IMR-90 (cell line): Measurements from ENCODE around the gene LHX8. TPM values are rescaled to one million over a fixed set of nuclear protein-coding genes. Genes with fewer than 3 reads are reported as not detected.

ENCODE experiments used
- ATAC-seq: fragments of 200-7000 bp; cut with Tn5 transposase; 2 replicates; pipeline ENCODE4 v1.9.1; 2020; ENCODE audit warnings: low read depth, mild to moderate bottlenecking, moderate library complexity
- BruUV-seq: library from RNA; stranded (reverse); fragments of 400-500 nt; replicated peaks from 2 replicates; lab custom pipeline; 2021; lab: Mats Ljungman, UMichigan
- CTCF ChIA-PET: fragments of 300-600 bp; formaldehyde crosslinking; extraction: SDS; loops from one replicate; lab custom pipeline; 2021; ENCODE audit warnings: antibody characterized with exemption; lab: Yijun Ruan, JAX
- POLR2A ChIA-PET: fragments of 300-600 bp; sonication (Branson Sonifier 250); formaldehyde crosslinking; loops from one replicate; lab custom pipeline; 2022; ENCODE audit warnings: antibody characterized with exemption; ENCODE audit not compliant: unreplicated experiment; lab: Charles Lee
- DNase-seq: peaks from one replicate; pipeline ENCODE4 v3.0.0; 2013
- H2AFZ ChIP-seq: replicated peaks from 2 replicates; pipeline ENCODE3; 2013; ENCODE audit warnings: low read length, mild to moderate bottlenecking; ENCODE audit not compliant: poor library complexity
- H2AK5ac ChIP-seq: 2 replicates; pipeline ENCODE4 v1.6.1; 2013; ENCODE audit warnings: low read depth, low read length, inconsistent platforms
- H2AK9ac ChIP-seq: replicated peaks from 2 replicates; pipeline ENCODE3; 2013; ENCODE audit warnings: mild to moderate bottlenecking, low read depth, low read length, moderate library complexity; ENCODE audit not compliant: poor library complexity
- H2BK120ac ChIP-seq: 2 replicates; pipeline ENCODE4 v1.6.1; 2013; ENCODE audit warnings: low read depth, low read length, inconsistent platforms
- H2BK15ac ChIP-seq: 3 replicates; pipeline ENCODE4 v1.6.1; 2013; ENCODE audit warnings: low read depth, low read length, inconsistent platforms
- H2BK20ac ChIP-seq: 2 replicates; pipeline ENCODE4 v1.6.1; 2013; ENCODE audit warnings: low read depth, mild to moderate bottlenecking, inconsistent platforms, low read length, moderate library complexity
- H2BK5ac ChIP-seq: 2 replicates; pipeline ENCODE4 v1.6.1; 2013; ENCODE audit warnings: mild to moderate bottlenecking, low read depth, low read length, inconsistent platforms; ENCODE audit not compliant: poor library complexity, severe bottlenecking
- H3K14ac ChIP-seq: replicated peaks from 2 replicates; pipeline ENCODE4 v1.6.1; 2013; ENCODE audit warnings: low read depth, low read length, inconsistent platforms
- H3K18ac ChIP-seq: 2 replicates; pipeline ENCODE4 v1.6.1; 2013; ENCODE audit warnings: low read depth, low read length, control low read depth
- H3K23ac ChIP-seq: 2 replicates; pipeline ENCODE4 v1.6.1; 2013; ENCODE audit warnings: low read depth, low read length, inconsistent platforms
- H3K27ac ChIP-seq: 2 replicates; pipeline ENCODE4 v1.5.1; 2013; ENCODE audit warnings: mild to moderate bottlenecking, control low read depth, low read length; ENCODE audit not compliant: insufficient read depth
- H3K27me3 ChIP-seq: 2 replicates; pipeline ENCODE4 v1.6.1; 2013; ENCODE audit warnings: low read length; ENCODE audit not compliant: control insufficient read depth, insufficient read depth
- H3K36me3 ChIP-seq: 2 replicates; pipeline ENCODE4 v1.6.1; 2013; ENCODE audit warnings: low read length, mixed read lengths; ENCODE audit not compliant: control insufficient read depth, insufficient read depth
- H3K4ac ChIP-seq: 2 replicates; pipeline ENCODE4 v1.6.1; 2013; ENCODE audit warnings: low read depth, low read length, inconsistent platforms
- H3K4me1 ChIP-seq: 2 replicates; pipeline ENCODE4 v1.6.1; 2013; ENCODE audit warnings: low read length, mixed read lengths; ENCODE audit not compliant: control insufficient read depth, insufficient read depth
- H3K4me2 ChIP-seq: 2 replicates; pipeline ENCODE4 v1.6.1; 2013; ENCODE audit warnings: low read depth, mild to moderate bottlenecking, control low read depth, low read length, moderate library complexity
- H3K4me3 ChIP-seq: 2 replicates; pipeline ENCODE4 v1.5.1; 2013; ENCODE audit warnings: low read depth, mild to moderate bottlenecking, control low read depth, low read length, moderate library complexity; ENCODE audit not compliant: insufficient read depth
- H3K56ac ChIP-seq: 2 replicates; pipeline ENCODE4 v1.6.1; 2013; ENCODE audit warnings: low read length, inconsistent platforms; ENCODE audit not compliant: insufficient read depth; ENCODE audit errors: extremely low read depth
- H3K79me1 ChIP-seq, 2 experiments: 2 replicates each; pipeline ENCODE4 v1.6.1; 2013; ENCODE audit warnings: low read length in 2 of 2, inconsistent platforms in 1 of 2, low read depth in 1 of 2
- H3K9ac ChIP-seq: 2 replicates; pipeline ENCODE4 v1.6.1; 2013; ENCODE audit warnings: low read depth, low read length, control low read depth
- H3K9me1 ChIP-seq: 2 replicates; pipeline ENCODE4 v1.6.1; 2013; ENCODE audit warnings: low read length, inconsistent platforms; ENCODE audit not compliant: insufficient read depth
- H3K9me3 ChIP-seq: 2 replicates; pipeline ENCODE4 v1.6.1; 2013; ENCODE audit warnings: low read length; ENCODE audit not compliant: control insufficient read depth, insufficient read depth
- H4K20me1 ChIP-seq: 2 replicates; pipeline ENCODE4 v1.6.1; 2013; ENCODE audit warnings: low read length, inconsistent platforms; ENCODE audit not compliant: insufficient read depth
- H4K5ac ChIP-seq: 2 replicates; pipeline ENCODE4 v1.6.1; 2013; ENCODE audit warnings: mild to moderate bottlenecking, low read depth, low read length, control low read depth
- H4K8ac ChIP-seq, 2 experiments: 2 replicates each; pipeline ENCODE4 v1.6.1; 2013; ENCODE audit warnings: low read depth in 2 of 2, low read length in 2 of 2, control low read depth in 1 of 2, inconsistent platforms in 1 of 2
- H4K91ac ChIP-seq: 2 replicates; pipeline ENCODE4 v1.6.1; 2013; ENCODE audit warnings: low read depth, low read length, inconsistent platforms; ENCODE audit not compliant: insufficient read depth
- CEBPB ChIP-seq: IDR thresholded peaks from 2 replicates; pipeline ENCODE4 v1.6.1; 2012; ENCODE audit warnings: low read depth, low read length, improper control_type of control experiment
- CHD1 ChIP-seq: IDR thresholded peaks from 2 replicates; pipeline ENCODE4 v1.6.1; 2012; ENCODE audit warnings: low read depth, low read length, improper control_type of control experiment
- SMC3 ChIP-seq: fragments of 150-350 bp; IDR thresholded peaks from 2 replicates; pipeline ENCODE4 v1.6.1; 2016; ENCODE audit warnings: low read depth, mild to moderate bottlenecking, antibody characterized with exemption, low read length, moderate library complexity
- WGBS, 2 experiments: methylation state at CpG; one replicate each; pipeline versions ENCODE4 v1.1.5 to v1.1.7; 2013; ENCODE audit warnings: missing lambda C conversion rate in 2 of 2; ENCODE audit not compliant: insufficient read length in 1 of 2; ENCODE audit errors: extremely low coverage in 2 of 2; 5-methylcytosine and 5-hydroxymethylcytosine counted together
- dilution Hi-C: fragments of 300-500 bp; cut with HindIII; formaldehyde crosslinking; loops from one replicate; pipeline ENCODE4 v1.14.3; 2018; ENCODE audit warnings: low sequenced_read_pairs; ENCODE audit not compliant: unreplicated experiment
- in situ Hi-C: fragments of 300-500 bp; cut with MboI; formaldehyde crosslinking; loops from 3 replicates; pipeline ENCODE4 v1.14.3; 2019; ENCODE audit warnings: low sequenced_read_pairs, inconsistent platforms, mixed read lengths
- intact Hi-C: fragments of 100-400 bp; cut with micrococcal nuclease; formaldehyde crosslinking; loops from 2 replicates; pipeline ENCODE4 v1.10.0; 2022
- polyA plus RNA-seq, 3 experiments: library from polyadenylated mRNA; depleted of rRNA; stranded (reverse); fragments of >200 nt; gene quantifications; 2 replicates each; pipeline ENCODE4 v1.2.3, GENCODE V29; 2012; ENCODE audit warnings: low replicate concordance in 1 of 3
- total RNA-seq: library from RNA; depleted of rRNA; stranded (reverse); fragments of >200 nt; gene quantifications from 2 replicates; pipeline ENCODE4 v1.2.3, GENCODE V29; 2012

LHX8 gene
- total and polyA plus RNA-seq, 2 of the 4 experiments (the other 2 are of a cell fraction): not detected

DNA sequence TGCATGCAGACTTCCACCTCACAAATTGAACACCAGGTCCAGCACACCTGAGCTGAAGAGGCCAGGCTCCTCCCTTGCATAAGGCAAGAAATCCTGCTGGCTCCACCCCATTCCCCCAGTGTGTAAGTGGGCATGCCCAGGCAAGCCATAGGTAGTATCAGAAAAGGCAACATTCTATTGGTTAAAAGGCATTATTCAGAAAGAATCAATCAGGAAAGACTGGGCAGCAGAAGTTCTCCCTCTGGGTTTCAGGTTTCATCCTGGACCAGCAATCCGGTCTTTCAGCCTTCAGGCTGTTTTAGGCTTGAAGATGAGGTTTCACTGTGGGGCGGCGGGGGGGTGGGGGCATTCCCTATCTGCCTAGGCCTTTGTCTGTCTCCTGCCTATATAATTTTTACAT is 42.0 kb upstream of the LHX8 start:
- no peak overlapping the region for H2BK15ac ChIP-seq
- no peak overlapping the region for H2BK5ac ChIP-seq
- BruUV-seq: no TSS peak
- no peak overlapping the region for H4K8ac ChIP-seq
- no peak overlapping the region for H3K9ac ChIP-seq
- in situ Hi-C loops (no loop called here), intact Hi-C loops (loop anchor here (1.0 kb wide), 1 partner anchor 43 kb away; no protein-coding TSS in a partner anchor), dilution Hi-C loops (no loop called here)
- H3K27ac ChIP-seq: no peak overlapping the region
- H3K9me1 ChIP-seq: no peaks in the 10 kb centered on the region
- no peaks in the 10 kb centered on the region for H3K4me1 ChIP-seq
- no peak overlapping the region for H4K91ac ChIP-seq
- ChIA-PET CTCF (no interaction called here), POLR2A (no interaction called here)
- H4K20me1 ChIP-seq: no peaks in the 10 kb centered on the region
- DNase-seq (no peak), ATAC-seq (no peak)
- H3K14ac ChIP-seq: no peak overlapping the region
- H3K79me1 ChIP-seq: no peaks in the 10 kb centered on the region
- H3K4ac ChIP-seq: no peak overlapping the region
- TF ChIP-seq CEBPB: no peak
- no peak for TF ChIP-seq CHD1
- no peak for TF ChIP-seq SMC3
- no peak overlapping the region for H3K4me3 ChIP-seq
- no peak overlapping the region for H3K4me2 ChIP-seq
- H3K9me3 ChIP-seq: peaks cover 1% of the 10 kb centered on the region; the same call in 1 of the 2 replicates
- no peak overlapping the region for H2BK120ac ChIP-seq
- H3K23ac ChIP-seq: no peak overlapping the region
- WGBS, 2 experiments: no CpG with 5 or more reads among the region's 3 CpGs
- H3K18ac ChIP-seq: no peak overlapping the region
- no peak overlapping the region for H3K56ac ChIP-seq
- H2AK9ac ChIP-seq: no peak overlapping the region
- H3K36me3 ChIP-seq: no peaks in the 10 kb centered on the region
- no peak overlapping the region for H2AK5ac ChIP-seq
- no peak overlapping the region for H2AFZ ChIP-seq
- H2BK20ac ChIP-seq: no peak overlapping the region
- H4K5ac ChIP-seq: no peak overlapping the region
- no peaks in the 10 kb centered on the region for H3K27me3 ChIP-seq
